Measurements from ENCODE around the gene PLXDC2.
"Not testable (repeated sequence)": the region's sequence is repeated elsewhere in the genome, so short reads cannot be mapped to it uniquely, and the experiment has no call there.

Gene PLXDC2

GRCh38 chr10:20115894-20116293, 299.7 kb downstream of the PLXDC2 start:
- DNase-seq (ENCODE audit: low spot score): no peak

- no peak for DNase-seq (ENCODE audit: low spot score)
These were observed 301.2 kb downstream of the PLXDC2 start for GRCh38 chr10:20117471-20117870.

- DNase-seq (ENCODE audit: low spot score): no peak
These were observed 301.9 kb downstream of the PLXDC2 start for GRCh38 chr10:20118119-20118518.

DNA sequence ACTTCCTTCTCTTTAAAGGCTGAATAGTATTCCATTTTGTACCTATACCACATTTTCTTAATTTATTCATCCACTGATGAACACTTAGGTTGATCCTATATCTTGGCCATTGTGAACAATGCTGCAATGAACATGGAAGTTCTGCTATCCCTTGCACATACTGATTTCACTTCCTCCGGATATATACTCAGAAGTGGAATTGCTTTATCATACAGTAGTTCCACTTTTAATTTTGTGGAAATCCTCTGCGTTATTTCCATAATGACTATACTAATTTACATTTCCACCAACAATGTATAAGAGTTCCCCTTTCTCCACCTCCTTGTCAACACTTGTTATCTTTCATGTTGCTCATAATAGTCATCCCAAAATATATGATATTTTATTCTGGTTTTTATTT, 312.6 kb downstream of the PLXDC2 start:
- no peak for DNase-seq (ENCODE audit: low spot score)

DNA sequence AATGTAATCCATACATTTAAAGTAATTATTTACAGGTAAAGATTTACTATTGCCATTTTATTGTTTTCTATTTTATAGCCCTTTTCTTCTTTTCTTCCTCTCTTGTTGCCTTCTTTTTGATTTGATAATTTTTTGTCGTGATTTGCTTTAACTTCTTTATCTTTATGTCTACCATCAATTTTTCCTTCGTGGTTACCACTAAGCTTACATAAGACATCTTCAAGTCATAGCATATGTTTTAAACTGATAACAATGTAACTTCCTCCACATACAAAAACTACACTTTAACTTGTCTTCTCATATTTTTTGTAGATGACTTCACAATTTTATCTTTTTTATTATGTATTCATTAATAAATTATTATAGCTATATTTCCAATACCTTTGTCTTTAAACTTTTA, 316.6 kb downstream of the PLXDC2 start:
- DNase-seq (ENCODE audit: low spot score): no peak

DNA sequence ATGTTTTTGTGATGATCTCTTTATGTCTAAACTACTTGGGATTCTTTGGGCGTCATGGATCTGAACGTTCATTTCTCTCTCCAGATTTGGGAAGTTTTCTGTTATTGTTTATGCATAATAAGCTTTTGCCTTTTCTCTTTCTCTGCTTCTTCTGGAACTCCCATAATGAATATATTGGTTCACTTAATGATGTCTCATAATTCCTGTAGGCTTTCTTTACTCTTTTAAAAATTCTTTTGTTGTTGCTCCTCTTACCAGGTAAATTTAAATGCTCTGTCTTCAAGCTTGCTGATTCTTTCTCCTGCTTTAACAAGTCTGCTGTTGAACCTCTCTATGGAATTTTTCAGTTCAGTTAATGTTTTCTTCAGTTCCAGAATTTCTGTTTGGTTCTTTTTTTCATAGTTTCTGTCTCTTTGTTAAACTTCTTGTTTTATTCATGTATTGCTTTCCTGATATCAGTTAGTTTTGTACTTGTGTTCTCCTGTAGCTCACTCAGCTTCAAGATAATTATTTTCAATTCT, 317.5 kb downstream of the PLXDC2 start:
- DNase-seq (ENCODE audit: low spot score): no peak

GRCh38 chr10:20142311-20142710, 326.1 kb downstream of the PLXDC2 start:
- no peak for DNase-seq (ENCODE audit: low spot score)

DNA sequence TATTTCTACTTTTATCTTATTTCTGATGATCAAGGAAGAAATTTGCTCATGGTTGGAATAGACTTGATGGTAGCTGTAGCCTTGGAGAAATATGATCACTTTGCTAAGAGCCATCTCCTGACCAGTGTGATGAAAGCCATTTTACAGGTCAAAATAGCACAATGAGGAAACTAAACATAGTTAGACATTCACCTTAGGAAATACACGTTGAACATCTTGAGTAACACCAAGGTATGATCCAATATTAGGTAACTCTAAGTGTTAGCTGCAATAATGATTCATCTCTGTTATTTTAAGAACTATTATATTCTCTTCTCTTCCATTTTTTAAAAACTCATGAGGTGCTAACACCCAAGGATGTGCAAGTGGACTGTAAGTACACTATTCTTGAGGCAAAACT, 328.0 kb downstream of the PLXDC2 start:
- no peak for DNase-seq (ENCODE audit: low spot score)

- DNase-seq (ENCODE audit: low spot score): no peak
These were observed 329.8 kb downstream of the PLXDC2 start for GRCh38 chr10:20146004-20146403.

GRCh38 chr10:20147684-20148083, 331.5 kb downstream of the PLXDC2 start:
- DNase-seq (ENCODE audit: low spot score): no peak

DNA sequence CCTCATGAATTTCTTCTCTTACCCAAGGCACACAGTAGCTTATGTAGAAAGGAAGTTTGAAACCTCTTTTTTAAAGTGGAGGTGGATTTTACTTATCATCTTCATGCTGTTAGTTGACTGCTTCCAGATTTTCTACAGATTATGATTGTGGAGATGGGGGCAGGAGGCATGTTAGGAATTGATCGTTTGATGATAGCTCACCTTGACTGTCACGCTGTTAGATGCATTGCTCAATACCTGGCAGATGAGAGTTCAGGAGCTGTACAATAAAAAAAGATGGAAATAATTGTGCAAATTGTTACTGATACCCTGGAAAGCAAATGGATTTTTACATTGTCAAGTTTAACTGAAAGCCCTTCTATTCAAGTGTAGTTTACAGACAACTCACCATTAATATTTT, 340.3 kb downstream of the PLXDC2 start:
- no peak for DNase-seq (ENCODE audit: low spot score)

- DNase-seq (ENCODE audit: low spot score): no peak
These were observed 341.1 kb downstream of the PLXDC2 start for GRCh38 chr10:20157314-20157713.

DNA sequence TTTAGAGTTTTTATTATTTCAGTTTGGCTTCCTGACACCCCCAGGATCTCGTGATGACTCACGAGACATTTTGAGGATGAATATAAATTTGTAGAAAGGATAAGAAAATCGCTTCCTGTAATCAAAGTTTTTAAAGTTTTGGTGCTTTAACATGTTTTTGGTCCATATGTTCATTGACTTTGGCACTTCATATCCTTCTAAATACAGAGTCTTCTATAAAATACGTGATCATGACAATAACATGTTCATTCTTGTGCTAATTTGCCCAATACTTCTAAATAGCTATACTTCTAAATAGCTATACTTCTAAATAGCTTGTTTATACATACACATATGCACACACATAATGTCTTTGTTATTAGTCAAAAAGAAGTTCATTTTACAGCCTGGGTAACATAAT, 341.9 kb downstream of the PLXDC2 start:
- no peak for DNase-seq (ENCODE audit: low spot score)

DNA sequence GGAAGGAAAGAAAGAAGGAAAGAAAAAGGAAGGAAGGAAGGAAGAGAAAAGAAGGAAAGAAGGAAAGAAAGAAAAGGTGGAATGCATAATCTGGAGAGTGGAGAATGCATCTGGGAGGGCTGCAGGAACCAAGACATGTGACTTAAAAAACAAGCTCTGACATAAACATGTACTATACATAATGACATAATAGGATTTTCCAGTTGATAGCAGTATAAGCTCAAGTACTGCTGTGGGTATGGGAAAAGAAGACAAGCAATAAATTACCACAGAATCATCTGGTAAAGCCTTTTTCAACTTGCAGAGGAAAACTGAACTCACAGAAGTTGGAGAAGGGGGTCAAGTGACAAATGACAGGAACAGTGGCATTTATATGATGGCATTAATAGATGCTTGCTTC, 345.9 kb downstream of the PLXDC2 start:
- no peak for DNase-seq (ENCODE audit: low spot score)

DNA sequence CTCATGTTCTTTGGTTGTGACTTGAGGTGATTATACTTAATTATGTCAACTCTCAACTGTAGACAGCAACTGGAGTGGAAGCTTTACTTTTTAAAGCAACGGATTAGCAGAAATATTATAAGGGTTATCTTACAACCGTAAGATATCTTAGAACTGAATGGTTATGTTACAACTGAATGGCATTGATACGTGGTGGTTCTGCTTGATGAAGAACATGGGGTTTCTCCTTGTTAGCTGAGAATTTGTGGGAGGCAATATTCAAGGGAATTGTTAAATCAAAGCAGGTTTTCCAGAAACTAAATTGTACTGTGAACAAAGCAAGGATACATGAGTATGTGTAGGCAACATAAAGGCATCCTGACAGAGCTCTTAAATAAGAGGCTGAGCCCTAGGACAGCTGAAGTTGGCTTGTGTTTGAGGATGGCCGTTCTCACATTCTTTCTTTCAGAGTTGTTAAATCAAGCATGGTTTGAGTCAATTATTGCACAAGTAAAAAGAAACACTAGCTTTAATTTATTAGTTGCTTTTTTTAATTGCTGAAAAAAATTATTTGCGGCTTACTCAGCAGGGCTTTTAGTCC, 350.0 kb downstream of the PLXDC2 start:
- DNase-seq (ENCODE audit: low spot score): no peak

DNA sequence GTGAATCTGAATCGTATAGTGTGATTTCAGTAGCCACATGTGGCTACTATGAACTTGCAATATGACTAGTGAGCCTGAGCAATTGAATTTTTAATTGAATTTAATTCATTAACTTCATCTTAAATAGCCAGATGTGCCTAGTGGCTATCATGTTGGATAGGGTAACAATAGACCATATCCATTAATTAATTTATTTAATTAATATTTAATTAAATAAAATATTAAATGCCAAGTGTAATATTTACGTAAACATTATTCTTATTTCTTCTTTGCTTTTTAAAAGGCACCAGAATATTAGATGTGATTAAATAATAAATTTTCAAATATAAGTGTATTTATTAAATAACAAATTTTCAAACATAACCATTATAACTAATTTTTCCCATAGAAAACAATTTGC, 354.4 kb downstream of the PLXDC2 start:
- DNase-seq (ENCODE audit: low spot score): no peak

- no peak for DNase-seq (ENCODE audit: low spot score)
These were observed 356.8 kb downstream of the PLXDC2 start for GRCh38 chr10:20173046-20173445.

DNA sequence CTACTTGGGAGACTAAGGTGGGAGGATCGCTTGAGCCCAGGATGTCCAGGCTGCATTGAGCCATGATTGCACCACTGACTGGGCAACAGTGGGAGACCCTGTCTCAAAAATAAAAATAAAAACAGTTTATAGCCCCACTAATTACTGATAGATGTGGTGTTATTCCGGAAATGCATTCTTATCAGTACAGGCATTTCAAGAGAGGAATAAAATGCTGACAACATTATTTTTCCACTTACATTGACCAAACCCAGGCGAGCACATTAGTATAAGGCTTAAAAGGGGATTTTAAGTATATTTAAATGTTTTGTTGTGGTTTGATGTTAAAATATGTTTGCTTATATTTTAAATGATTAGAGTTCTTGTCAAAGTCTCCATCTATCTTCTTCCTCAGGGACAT, 359.5 kb downstream of the PLXDC2 start:
- no peak for DNase-seq (ENCODE audit: low spot score)

GRCh38 chr10:20180766-20181165, 364.5 kb downstream of the PLXDC2 start:
- DNase-seq (ENCODE audit: low spot score): no peak

DNA sequence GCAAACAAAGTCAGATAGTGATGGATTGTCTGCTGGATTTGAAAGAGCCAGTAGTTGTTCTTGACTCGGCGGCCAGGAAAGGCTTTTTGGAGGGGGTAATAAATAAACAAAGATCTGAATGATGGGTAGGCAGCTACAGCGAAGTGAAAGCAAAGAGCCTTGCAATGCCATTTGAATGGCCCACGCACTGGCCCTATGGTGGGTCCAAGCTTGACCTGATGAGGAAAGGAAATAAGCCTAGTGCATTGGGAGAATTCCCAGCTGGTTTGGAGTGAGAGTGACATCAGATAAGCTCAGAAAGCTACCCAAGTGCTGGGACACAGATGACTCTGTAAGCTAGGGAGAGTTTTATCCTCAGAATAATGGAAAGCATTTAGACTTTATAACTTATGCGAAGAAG, 365.2 kb downstream of the PLXDC2 start:
- no peak for DNase-seq (ENCODE audit: low spot score)

GRCh38 chr10:20185116-20185515, 368.9 kb downstream of the PLXDC2 start:
- no peak for DNase-seq (ENCODE audit: low spot score)

- DNase-seq (ENCODE audit: low spot score): not testable (repeated sequence)
These were observed 375.2 kb downstream of the PLXDC2 start for GRCh38 chr10:20191392-20191791.

DNA sequence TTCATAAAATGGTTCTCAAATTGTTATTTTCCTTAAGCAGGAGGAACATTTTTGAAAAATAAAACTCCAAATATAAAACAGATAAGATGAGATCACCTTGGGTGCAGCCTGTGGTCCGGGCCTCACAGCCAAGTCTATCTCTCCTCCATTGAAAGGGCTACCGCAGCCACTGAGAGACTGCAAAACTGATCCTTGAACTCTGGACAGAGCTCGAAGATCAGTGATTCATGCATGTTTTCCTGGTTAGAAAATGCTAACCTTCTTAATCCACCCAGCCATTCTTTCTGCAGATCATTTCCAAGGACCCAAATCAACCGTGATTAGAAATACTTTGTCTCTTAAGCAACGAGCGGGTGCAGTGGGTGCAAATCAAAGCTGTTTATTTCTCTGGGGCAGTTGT, 378.8 kb downstream of the PLXDC2 start:
- no peak for DNase-seq (ENCODE audit: low spot score)

GRCh38 chr10:20200758-20201157, 384.5 kb downstream of the PLXDC2 start:
- no peak for DNase-seq (ENCODE audit: low spot score)

DNA sequence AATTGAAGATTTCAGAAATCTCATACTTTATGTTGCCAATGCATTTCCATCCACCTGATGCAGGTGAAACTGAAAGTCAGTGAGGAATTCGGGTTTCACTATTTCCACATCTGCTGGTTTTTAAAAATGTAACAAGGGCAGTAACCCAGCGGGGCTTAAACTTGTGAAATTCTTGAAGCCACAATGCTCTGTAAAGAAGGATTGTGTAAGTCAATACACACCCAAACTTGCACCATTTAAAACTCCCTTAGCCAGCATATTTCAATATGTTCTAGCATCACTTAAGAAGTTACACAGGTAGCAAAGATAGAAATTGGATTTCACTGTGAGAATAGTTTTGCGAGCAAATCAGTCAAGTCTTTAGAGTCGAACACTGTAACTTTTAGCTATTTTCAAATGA, 386.1 kb downstream of the PLXDC2 start:
- DNase-seq (ENCODE audit: low spot score): no peak
